ENCODE measurements around the gene KHK. TPM values are rescaled to one million over a fixed set of nuclear protein-coding genes. Genes with fewer than 3 reads are reported as not detected.

KHK gene
- total RNA-seq, 1 experiment from 2014 or later, result 1.5 TPM

- no peak for TF ChIP-seq REST (IDR thresholded peaks at IDR 0.05; ENCODE audit: insufficient read depth in 1 of 2, low read depth in 2 of 2, low read length in 1 of 2)
- TF ChIP-seq SIN3A (IDR thresholded peaks at IDR 0.05; ENCODE audit: borderline replicate concordance, insufficient read depth, low read depth, low read length), result no peak
- TF ChIP-seq, protein P1, sequence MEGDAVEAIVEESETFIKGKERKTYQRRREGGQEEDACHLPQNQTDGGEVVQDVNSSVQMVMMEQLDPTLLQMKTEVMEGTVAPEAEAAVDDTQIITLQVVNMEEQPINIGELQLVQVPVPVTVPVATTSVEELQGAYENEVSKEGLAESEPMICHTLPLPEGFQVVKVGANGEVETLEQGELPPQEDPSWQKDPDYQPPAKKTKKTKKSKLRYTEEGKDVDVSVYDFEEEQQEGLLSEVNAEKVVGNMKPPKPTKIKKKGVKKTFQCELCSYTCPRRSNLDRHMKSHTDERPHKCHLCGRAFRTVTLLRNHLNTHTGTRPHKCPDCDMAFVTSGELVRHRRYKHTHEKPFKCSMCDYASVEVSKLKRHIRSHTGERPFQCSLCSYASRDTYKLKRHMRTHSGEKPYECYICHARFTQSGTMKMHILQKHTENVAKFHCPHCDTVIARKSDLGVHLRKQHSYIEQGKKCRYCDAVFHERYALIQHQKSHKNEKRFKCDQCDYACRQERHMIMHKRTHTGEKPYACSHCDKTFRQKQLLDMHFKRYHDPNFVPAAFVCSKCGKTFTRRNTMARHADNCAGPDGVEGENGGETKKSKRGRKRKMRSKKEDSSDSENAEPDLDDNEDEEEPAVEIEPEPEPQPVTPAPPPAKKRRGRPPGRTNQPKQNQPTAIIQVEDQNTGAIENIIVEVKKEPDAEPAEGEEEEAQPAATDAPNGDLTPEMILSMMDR (IDR thresholded peaks at IDR 0.05), result no peak
- TF ChIP-seq TCF7L2 (IDR thresholded peaks at IDR 0.05; ENCODE audit: low read depth, low read length), result no peak
- no peak for TF ChIP-seq POLR2AphosphoS5 (IDR thresholded peaks at IDR 0.05; ENCODE audit: low read depth, low read length)
- DNase-seq (ENCODE audit: low read depth, low spot score) (no peak), ATAC-seq (no peak)
- in situ Hi-C loops (cut with HindIII; ENCODE audit: low pct_unique_long_range_greater_than_20kb, low sequenced_read_pairs) (no loop called here), intact Hi-C loops (cut with micrococcal nuclease; ENCODE audit: unreplicated experiment) (no loop called here)
- POLR2A ChIA-PET, result no interaction called here
- Histone ChIP-seq H3K9me3 (ENCODE audit: control insufficient read depth, insufficient read depth, low read depth, low read length) (no peaks in the 10 kb centered on the region), H3K27ac (ENCODE audit: low read length) (no peak within 1 kb of the TSS), H3K4me1 (ENCODE audit: control insufficient read depth, insufficient read depth, low read length) (peaks cover 3% of the 10 kb centered on the region), H3K27me3 (ENCODE audit: control insufficient read depth, insufficient read depth, low read length) (no peaks in the 10 kb centered on the region), H3K4me3 (ENCODE audit: low read depth in 2 of 2, low read length in 2 of 2) (peak within 1 kb of the TSS in 1 of 2 experiments; percentile 40; a peak in 1 of 4 replicates), H3K36me3 (ENCODE audit: control insufficient read depth, insufficient read depth, low read length) (no peaks in the 10 kb centered on the region)
- CTCF ChIA-PET, result interaction anchor here (0.6 kb wide), 1 partner anchor 392 kb away, joined by 4 read pairs; no protein-coding TSS in a partner anchor
- no TSS peak for BruUV-seq (replicated peaks)
These were observed 8.0 kb upstream of the KHK start, which contains the start of gene EMILIN1 for GRCh38 chr2:27078267-27079194. Gene EMILIN1, plus strand, starts transcription at chr2:27078615. Its CDS starts 451 bp downstream, at chr2:27079066.

- H3K36me3 ChIP-seq (ENCODE audit: control insufficient read depth, insufficient read depth, low read length), result no peaks in the 10 kb centered on the region
- ATAC-seq (no peak), DNase-seq (ENCODE audit: low read depth, low spot score) (no peak)
- no peaks in the 10 kb centered on the region for H3K9me3 ChIP-seq (ENCODE audit: control insufficient read depth, insufficient read depth, low read depth, low read length)
- ChIA-PET POLR2A (no interaction called here), CTCF (no interaction called here)
- TF ChIP-seq REST (IDR thresholded peaks at IDR 0.05; ENCODE audit: insufficient read depth in 1 of 2, low read depth in 2 of 2, low read length in 1 of 2), result no peak
- TF ChIP-seq, protein P1 (IDR thresholded peaks at IDR 0.05), result no peak
- no peak for TF ChIP-seq TCF7L2 (IDR thresholded peaks at IDR 0.05; ENCODE audit: low read depth, low read length)
- no peak for TF ChIP-seq POLR2AphosphoS5 (IDR thresholded peaks at IDR 0.05; ENCODE audit: low read depth, low read length)
- no peak for TF ChIP-seq SIN3A (IDR thresholded peaks at IDR 0.05; ENCODE audit: borderline replicate concordance, insufficient read depth, low read depth, low read length)
- BruUV-seq (replicated peaks), result no TSS peak
- in situ Hi-C loops (cut with HindIII; ENCODE audit: low pct_unique_long_range_greater_than_20kb, low sequenced_read_pairs), result no loop called here
- no peak overlapping the region for H3K27ac ChIP-seq (ENCODE audit: low read length)
- intact Hi-C loops (cut with micrococcal nuclease; ENCODE audit: unreplicated experiment), result loop anchor here (10.0 kb wide), 1 partner anchor 115 kb away; no protein-coding TSS in a partner anchor
- no peaks in the 10 kb centered on the region for H3K27me3 ChIP-seq (ENCODE audit: control insufficient read depth, insufficient read depth, low read length)
- peaks cover 3% of the 10 kb centered on the region for H3K4me1 ChIP-seq (ENCODE audit: control insufficient read depth, insufficient read depth, low read length)
- peak overlapping the region in 1 of 2 experiments; percentile 40; a peak in 1 of 4 replicates for H3K4me3 ChIP-seq (ENCODE audit: low read depth in 2 of 2, low read length in 2 of 2)
These were observed 7.1 kb upstream of the KHK start for GRCh38 chr2:27079233-27080139.

Measured in Panc1 (cell line).